ENCODE results near the gene SLC5A6. TPM values are rescaled to one million over a fixed set of nuclear protein-coding genes. Genes with fewer than 3 reads are reported as not detected.

The SLC5A6 gene
- total RNA-seq, 1 experiment from 2014 or later = 111 TPM

DNA sequence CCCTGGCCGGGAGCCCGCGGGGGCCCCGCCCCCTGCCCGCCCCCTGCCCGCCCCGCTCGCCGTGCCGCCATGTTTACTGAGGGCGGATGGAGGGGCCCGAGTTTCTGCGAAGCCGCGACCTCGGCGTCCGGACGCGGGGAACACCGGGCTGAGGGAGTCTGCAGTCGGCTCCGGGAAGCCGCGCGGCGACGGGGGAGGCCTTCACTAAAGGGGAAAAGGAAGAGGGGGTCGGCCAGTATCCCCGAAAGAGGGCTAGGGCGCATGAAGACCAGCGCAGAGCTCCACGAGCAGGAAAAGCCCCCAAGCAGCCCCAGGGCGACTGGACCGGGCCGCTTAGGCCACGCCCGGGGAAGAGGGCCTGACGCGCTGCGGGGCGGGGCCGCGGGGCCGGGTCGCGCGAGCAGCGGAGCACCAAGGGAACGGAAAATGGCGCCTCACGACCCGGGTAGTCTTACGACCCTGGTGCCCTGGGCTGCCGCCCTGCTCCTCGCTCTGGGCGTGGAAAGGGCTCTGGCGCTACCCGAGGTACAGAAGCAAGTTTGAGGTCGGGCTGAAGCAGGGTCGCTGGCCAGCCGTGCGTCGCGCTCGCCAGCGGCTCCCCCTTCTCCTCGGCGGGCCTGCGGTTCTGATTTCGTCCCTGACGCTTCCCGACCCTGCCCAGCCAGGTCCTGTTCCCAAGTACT lies at the start of gene SLC5A6, which contains the start of gene ATRAID (continued):
- TF ChIP-seq, protein P1, sequence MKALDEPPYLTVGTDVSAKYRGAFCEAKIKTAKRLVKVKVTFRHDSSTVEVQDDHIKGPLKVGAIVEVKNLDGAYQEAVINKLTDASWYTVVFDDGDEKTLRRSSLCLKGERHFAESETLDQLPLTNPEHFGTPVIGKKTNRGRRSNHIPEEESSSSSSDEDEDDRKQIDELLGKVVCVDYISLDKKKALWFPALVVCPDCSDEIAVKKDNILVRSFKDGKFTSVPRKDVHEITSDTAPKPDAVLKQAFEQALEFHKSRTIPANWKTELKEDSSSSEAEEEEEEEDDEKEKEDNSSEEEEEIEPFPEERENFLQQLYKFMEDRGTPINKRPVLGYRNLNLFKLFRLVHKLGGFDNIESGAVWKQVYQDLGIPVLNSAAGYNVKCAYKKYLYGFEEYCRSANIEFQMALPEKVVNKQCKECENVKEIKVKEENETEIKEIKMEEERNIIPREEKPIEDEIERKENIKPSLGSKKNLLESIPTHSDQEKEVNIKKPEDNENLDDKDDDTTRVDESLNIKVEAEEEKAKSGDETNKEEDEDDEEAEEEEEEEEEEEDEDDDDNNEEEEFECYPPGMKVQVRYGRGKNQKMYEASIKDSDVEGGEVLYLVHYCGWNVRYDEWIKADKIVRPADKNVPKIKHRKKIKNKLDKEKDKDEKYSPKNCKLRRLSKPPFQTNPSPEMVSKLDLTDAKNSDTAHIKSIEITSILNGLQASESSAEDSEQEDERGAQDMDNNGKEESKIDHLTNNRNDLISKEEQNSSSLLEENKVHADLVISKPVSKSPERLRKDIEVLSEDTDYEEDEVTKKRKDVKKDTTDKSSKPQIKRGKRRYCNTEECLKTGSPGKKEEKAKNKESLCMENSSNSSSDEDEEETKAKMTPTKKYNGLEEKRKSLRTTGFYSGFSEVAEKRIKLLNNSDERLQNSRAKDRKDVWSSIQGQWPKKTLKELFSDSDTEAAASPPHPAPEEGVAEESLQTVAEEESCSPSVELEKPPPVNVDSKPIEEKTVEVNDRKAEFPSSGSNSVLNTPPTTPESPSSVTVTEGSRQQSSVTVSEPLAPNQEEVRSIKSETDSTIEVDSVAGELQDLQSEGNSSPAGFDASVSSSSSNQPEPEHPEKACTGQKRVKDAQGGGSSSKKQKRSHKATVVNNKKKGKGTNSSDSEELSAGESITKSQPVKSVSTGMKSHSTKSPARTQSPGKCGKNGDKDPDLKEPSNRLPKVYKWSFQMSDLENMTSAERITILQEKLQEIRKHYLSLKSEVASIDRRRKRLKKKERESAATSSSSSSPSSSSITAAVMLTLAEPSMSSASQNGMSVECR (CRISPR knock-in tag; IDR thresholded peaks at IDR 0.05; ENCODE audit: borderline replicate concordance) = peak; percentile 84
- TF ChIP-seq ELF4 (CRISPR knock-in tag; IDR thresholded peaks at IDR 0.05; ENCODE audit: low read depth) (no peak), TP53 (CRISPR knock-in tag; IDR thresholded peaks at IDR 0.05) (no peak), PRRX2 (CRISPR knock-in tag; IDR thresholded peaks at IDR 0.05) (no peak), ZNF532 (CRISPR knock-in tag; IDR thresholded peaks at IDR 0.05; ENCODE audit: borderline replicate concordance) (no peak), NR3C1 (CRISPR knock-in tag; conservative IDR thresholded peaks at IDR 0.05; ENCODE audit: low read depth) (no peak)
- TF ChIP-seq, protein P2, sequence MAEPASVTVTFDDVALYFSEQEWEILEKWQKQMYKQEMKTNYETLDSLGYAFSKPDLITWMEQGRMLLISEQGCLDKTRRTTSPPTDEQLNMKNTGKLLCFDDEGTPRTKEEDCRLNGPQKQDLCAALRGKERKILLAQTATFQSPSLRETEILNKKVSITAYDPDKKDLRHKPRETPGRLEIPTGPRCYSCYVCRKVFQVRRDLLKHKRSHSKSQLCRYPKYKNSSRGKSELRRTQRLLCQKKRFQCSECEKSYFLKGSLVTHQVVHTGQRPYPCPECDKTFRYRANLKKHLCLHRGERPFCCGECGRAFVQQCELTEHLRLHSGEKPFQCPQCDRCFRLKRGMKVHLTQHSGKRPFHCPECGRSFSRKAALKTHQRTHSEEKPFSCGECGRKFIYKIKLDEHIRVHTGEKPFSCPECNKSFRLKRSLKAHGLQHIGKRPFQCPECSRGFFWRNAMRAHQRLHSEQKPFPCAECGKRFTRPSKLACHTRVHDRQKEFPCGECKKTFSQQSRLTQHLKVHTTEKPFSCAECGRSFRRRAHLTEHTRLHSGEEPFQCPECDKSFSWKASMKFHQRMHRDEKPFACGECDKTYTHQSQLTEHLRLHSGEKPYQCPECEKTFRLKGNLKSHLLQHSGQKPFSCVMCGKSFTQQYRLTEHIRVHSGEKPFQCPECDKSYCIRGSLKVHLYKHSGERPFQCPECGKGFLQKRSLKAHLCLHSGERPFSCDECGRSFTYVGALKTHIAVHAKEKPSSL (CRISPR knock-in tag; conservative IDR thresholded peaks at IDR 0.05) = no peak
- TF ChIP-seq, protein P3, sequence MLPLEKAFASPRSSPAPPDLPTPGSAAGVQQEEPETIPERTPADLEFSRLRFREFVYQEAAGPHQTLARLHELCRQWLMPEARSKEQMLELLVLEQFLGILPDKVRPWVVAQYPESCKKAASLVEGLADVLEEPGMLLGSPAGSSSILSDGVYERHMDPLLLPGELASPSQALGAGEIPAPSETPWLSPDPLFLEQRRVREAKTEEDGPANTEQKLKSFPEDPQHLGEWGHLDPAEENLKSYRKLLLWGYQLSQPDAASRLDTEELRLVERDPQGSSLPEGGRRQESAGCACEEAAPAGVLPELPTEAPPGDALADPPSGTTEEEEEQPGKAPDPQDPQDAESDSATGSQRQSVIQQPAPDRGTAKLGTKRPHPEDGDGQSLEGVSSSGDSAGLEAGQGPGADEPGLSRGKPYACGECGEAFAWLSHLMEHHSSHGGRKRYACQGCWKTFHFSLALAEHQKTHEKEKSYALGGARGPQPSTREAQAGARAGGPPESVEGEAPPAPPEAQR (CRISPR knock-in tag; IDR thresholded peaks at IDR 0.05) = no peak

DNA sequence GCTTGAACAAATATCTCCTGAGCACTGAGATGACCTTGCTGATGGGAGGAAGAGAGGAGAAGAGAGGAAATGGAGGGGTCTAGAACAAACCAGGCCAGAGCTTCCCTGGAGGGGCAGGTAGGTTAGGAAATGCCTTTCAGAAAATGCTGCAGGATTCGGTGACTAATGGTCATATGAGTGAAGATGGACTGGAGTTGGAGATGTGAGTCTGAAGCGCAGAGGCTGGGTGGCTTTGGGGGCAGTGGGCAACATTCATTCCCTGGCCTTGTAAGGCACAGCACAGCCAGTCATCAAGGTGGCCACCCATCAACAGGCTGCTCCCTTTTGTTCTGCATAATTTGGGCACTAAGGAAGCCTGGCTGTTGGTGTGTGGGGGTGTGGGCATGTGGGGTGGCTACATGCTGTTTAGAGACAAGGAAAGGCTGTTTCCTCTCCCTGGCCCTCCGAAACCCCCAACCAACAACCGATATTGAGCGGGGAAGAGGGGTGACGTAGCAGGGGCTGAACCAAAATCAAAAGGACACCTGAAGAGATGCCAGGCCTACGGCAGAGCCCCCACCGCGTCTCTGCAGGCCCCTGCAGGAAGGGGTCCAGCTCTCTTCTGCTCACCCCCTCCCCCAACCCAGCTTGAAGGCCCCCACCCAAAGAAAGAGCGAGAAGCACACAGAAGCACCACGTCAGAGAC lies 49.3 kb upstream of the SLC5A6 start:
- H3K36me3 Mint-ChIP-seq = no peaks in the 10 kb centered on the region
- peak overlapping the region; percentile 77 for H3K4me3 Mint-ChIP-seq
- no peak for DNase-seq (ENCODE audit: low spot score)
- CTCF ChIA-PET = interaction anchor here (1.0 to 7.7 kb wide), 7 partner anchors 10 to 174 kb away, joined by 3 to 124 read pairs (median 5); partner anchors contain the start of gene TRIM54
- no peak for ATAC-seq
- peaks cover 30% of the 10 kb centered on the region for H3K27me3 Mint-ChIP-seq (ENCODE audit: low read depth)
- no peaks in the 10 kb centered on the region for H3K9me3 Mint-ChIP-seq
- POLR2A ChIA-PET = no interaction called here
- H3K27ac Mint-ChIP-seq = no peak overlapping the region
- H3K4me1 Mint-ChIP-seq = peaks cover 26% of the 10 kb centered on the region
- no peak for TF ChIP-seq ATF3 (CRISPR knock-in tag; conservative IDR thresholded peaks at IDR 0.05)
- TF ChIP-seq SP1 (CRISPR knock-in tag; conservative IDR thresholded peaks at IDR 0.05) = no peak
- no peak for TF ChIP-seq RORB (CRISPR knock-in tag; IDR thresholded peaks at IDR 0.05)
- TF ChIP-seq CREB1 (CRISPR knock-in tag; IDR thresholded peaks at IDR 0.05) = no peak
- no peak for TF ChIP-seq OVOL2 (CRISPR knock-in tag; IDR thresholded peaks at IDR 0.05; ENCODE audit: borderline replicate concordance)
- no peak for TF ChIP-seq ZNF512 (CRISPR knock-in tag; IDR thresholded peaks at IDR 0.05; ENCODE audit: borderline replicate concordance)
- no peak for TF ChIP-seq ZNF138 (CRISPR knock-in tag; conservative IDR thresholded peaks at IDR 0.05)
- TF ChIP-seq, protein P4, sequence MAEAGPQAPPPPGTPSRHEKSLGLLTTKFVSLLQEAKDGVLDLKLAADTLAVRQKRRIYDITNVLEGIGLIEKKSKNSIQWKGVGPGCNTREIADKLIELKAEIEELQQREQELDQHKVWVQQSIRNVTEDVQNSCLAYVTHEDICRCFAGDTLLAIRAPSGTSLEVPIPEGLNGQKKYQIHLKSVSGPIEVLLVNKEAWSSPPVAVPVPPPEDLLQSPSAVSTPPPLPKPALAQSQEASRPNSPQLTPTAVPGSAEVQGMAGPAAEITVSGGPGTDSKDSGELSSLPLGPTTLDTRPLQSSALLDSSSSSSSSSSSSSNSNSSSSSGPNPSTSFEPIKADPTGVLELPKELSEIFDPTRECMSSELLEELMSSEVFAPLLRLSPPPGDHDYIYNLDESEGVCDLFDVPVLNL (CRISPR knock-in tag; IDR thresholded peaks at IDR 0.05; ENCODE audit: borderline replicate concordance, low read depth) = no peak
- no peak for TF ChIP-seq ZBTB43 (CRISPR knock-in tag; IDR thresholded peaks at IDR 0.05)

Data from WTC11 (cell line).